GM19452 (cell line): ENCODE measurements around the gene STK11IP.

Experiments used
- ATAC-seq: cut with Tn5 transposase; IDR thresholded peaks from one replicate; pipeline ENCODE4 v1.9.1; 2021; ENCODE audit not compliant: unreplicated experiment

STK11IP gene

GRCh38 chr2:219576505-219577388 lies 20.9 kb upstream of the STK11IP start:
- ATAC-seq, result no peak

GRCh38 chr2:219578811-219579613 lies 18.6 kb upstream of the STK11IP start:
- ATAC-seq, result no peak

- no peak for ATAC-seq
Measured at GRCh38 chr2:219581346-219581745, 16.3 kb upstream of the STK11IP start.

GRCh38 chr2:219591091-219591490 lies 6.6 kb upstream of the STK11IP start:
- no peak for ATAC-seq

GRCh38 chr2:219592736-219593135 lies 4.9 kb upstream of the STK11IP start:
- ATAC-seq, result no peak

GRCh38 chr2:219593154-219593553 lies 4.5 kb upstream of the STK11IP start:
- ATAC-seq, result no peak

- no peak for ATAC-seq
Measured at GRCh38 chr2:219595256-219595655, 2.4 kb upstream of the STK11IP start.

- ATAC-seq, result peak; percentile 2
Measured at GRCh38 chr2:219596954-219597551, 604 bp upstream of the STK11IP start.

- ATAC-seq, result no peak
Measured at GRCh38 chr2:219598308-219599078, 836 bp downstream of the STK11IP start.

GRCh38 chr2:219603771-219604170 lies 6.1 kb downstream of the STK11IP start:
- ATAC-seq, result no peak

GRCh38 chr2:219605607-219605954 lies 7.9 kb downstream of the STK11IP start:
- no peak for ATAC-seq

- no peak for ATAC-seq
Measured at GRCh38 chr2:219607931-219608330, 10.3 kb downstream of the STK11IP start.

GRCh38 chr2:219608399-219608964 lies 10.8 kb downstream of the STK11IP start:
- no peak for ATAC-seq

- ATAC-seq, result no peak
Measured at GRCh38 chr2:219609149-219609750, 11.6 kb downstream of the STK11IP start.

GRCh38 chr2:219611306-219611705 lies 13.6 kb downstream of the STK11IP start:
- no peak for ATAC-seq

- ATAC-seq, result no peak
Measured at GRCh38 chr2:219611866-219612576, 14.4 kb downstream of the STK11IP start.

- ATAC-seq, result peak; percentile 79
Measured at GRCh38 chr2:219612577-219613286, 15.1 kb downstream of the STK11IP start.

GRCh38 chr2:219613461-219614070 lies 15.9 kb downstream of the STK11IP start:
- no peak for ATAC-seq
